ENCODE measurements around the gene WNT7B. TPM values are rescaled to one million over a fixed set of nuclear protein-coding genes. Genes with fewer than 3 reads are reported as not detected.

The WNT7B gene
- total and polyA plus RNA-seq, 2 of the 8 experiments (the other 6 are each of a cell fraction or from before 2014, with no cell fraction given), result 0.14 to 0.24 TPM

DNA sequence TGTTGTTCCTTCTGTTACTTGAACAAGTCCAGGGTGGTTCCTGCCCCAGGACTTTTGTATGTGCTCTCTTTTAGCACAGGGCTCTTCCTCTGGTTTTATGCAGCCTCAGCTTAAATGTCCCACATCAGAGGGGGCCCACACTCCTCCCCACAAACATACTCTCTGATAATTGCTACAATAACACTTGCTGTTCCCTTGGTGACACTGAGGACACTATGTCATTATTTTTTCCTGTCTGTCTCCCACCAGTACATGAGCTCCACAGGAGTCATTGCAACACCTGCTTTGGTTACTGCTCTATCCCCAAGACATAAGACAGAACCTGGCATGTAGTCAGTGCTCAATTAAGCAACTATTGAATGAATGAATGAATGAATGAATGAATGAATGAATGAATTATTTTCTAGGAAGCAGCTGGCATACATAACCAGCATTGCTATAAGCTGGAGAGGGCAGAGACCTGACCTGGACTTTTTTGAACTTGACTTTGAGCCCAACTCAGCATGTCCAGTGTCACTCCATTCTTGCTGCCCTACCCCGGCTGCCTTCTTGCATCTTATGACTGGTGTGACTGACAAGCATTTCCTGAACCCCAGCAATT lies 7.5 kb upstream of the WNT7B start (continued):
- TF ChIP-seq KDM4A (IDR thresholded peaks at IDR 0.05; ENCODE audit: low read depth, low read length, severe bottlenecking), result no peak
- TF ChIP-seq, protein P1, sequence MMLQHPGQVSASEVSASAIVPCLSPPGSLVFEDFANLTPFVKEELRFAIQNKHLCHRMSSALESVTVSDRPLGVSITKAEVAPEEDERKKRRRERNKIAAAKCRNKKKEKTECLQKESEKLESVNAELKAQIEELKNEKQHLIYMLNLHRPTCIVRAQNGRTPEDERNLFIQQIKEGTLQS (IDR thresholded peaks at IDR 0.05; ENCODE audit: insufficient read depth, low read depth, low read length), result no peak
- TF ChIP-seq SRF (IDR thresholded peaks at IDR 0.05; ENCODE audit: low read depth, low read length), result no peak
